HL-60 (cell line): Measurements from ENCODE around the gene SNRNP40.

Source experiments
- DNase-seq, 2 experiments: peaks; one replicate each; pipeline ENCODE4 v3.0.0-alpha.2; 2010 to 2020; ENCODE audit warnings: low read depth in 1 of 2, low spot score in 1 of 2
- H3K27ac ChIP-seq: fragments of 250-450 bp; sonication (Bioruptor Pico); replicated peaks from 2 replicates; pipeline ENCODE4 v1.5.1; 2020; ENCODE audit warnings: mild to moderate bottlenecking, moderate library complexity
- H3K27me3 ChIP-seq: fragments of 250-450 bp; sonication (Bioruptor Pico); 2 replicates; pipeline ENCODE4 v1.5.1; 2021; ENCODE audit warnings: mild to moderate bottlenecking, moderate library complexity; ENCODE audit not compliant: insufficient read depth, poor library complexity, severe bottlenecking
- H3K4me3 ChIP-seq: replicated peaks from 2 replicates; pipeline ENCODE4 v1.5.1; 2011; ENCODE audit warnings: mild to moderate bottlenecking, control low read depth, low read length; ENCODE audit not compliant: insufficient read depth
- CTCF ChIP-seq: IDR thresholded peaks from one replicate; pipeline ENCODE4 v1.5.1; 2011; ENCODE audit warnings: low read length, control low read depth, inconsistent platforms; ENCODE audit not compliant: insufficient read depth
- GABPA ChIP-seq: IDR thresholded peaks from 2 replicates; pipeline ENCODE4 v1.6.1; 2012; ENCODE audit warnings: low read depth
- POLR2AphosphoS5 ChIP-seq: IDR thresholded peaks from 2 replicates; pipeline ENCODE4 v1.6.1; 2012; ENCODE audit warnings: low read depth
- REST ChIP-seq: IDR thresholded peaks from 2 replicates; pipeline ENCODE4 v1.6.1; 2012; ENCODE audit warnings: low read depth; ENCODE audit not compliant: insufficient replicate concordance
- SPI1 ChIP-seq: IDR thresholded peaks from 2 replicates; pipeline ENCODE4 v1.6.1; 2012; ENCODE audit warnings: low read depth, mild to moderate bottlenecking, borderline replicate concordance

The SNRNP40 gene

GRCh38 chr1:31238986-31239613 is 57.5 kb downstream of the SNRNP40 start:
- H3K27me3 ChIP-seq, result peaks cover 32% of the 10 kb centered on the region
- TF ChIP-seq GABPA (no peak), SPI1 (no peak), POLR2AphosphoS5 (no peak), CTCF (no peak), REST (no peak)
- no peak overlapping the region; the same call in 1 of the 2 replicates for H3K4me3 ChIP-seq
- no peak for DNase-seq
- H3K27ac ChIP-seq, result no peak overlapping the region

GRCh38 chr1:31238612-31238985 is 58.0 kb downstream of the SNRNP40 start:
- no peak for DNase-seq
- no peak for TF ChIP-seq POLR2AphosphoS5
- TF ChIP-seq SPI1, result no peak
- no peak for TF ChIP-seq GABPA
- TF ChIP-seq REST, result no peak
- no peak for TF ChIP-seq CTCF
- no peak overlapping the region for H3K27ac ChIP-seq
- no peak overlapping the region for H3K4me3 ChIP-seq
- H3K27me3 ChIP-seq, result peaks cover 32% of the 10 kb centered on the region

GRCh38 chr1:31234870-31235269 is 61.7 kb downstream of the SNRNP40 start:
- Histone ChIP-seq H3K27me3 (peaks cover 18% of the 10 kb centered on the region), H3K4me3 (no peak overlapping the region), H3K27ac (no peak overlapping the region)
- no peak for TF ChIP-seq SPI1
- TF ChIP-seq POLR2AphosphoS5, result no peak
- TF ChIP-seq CTCF, result no peak
- no peak for TF ChIP-seq GABPA
- TF ChIP-seq REST, result no peak
- no peak for DNase-seq
